ENCODE results near the gene TTBK1.
"Not testable (repeated sequence)": the region's sequence is repeated elsewhere in the genome, so short reads cannot be mapped to it uniquely, and the experiment has no call there.

The TTBK1 gene

DNA sequence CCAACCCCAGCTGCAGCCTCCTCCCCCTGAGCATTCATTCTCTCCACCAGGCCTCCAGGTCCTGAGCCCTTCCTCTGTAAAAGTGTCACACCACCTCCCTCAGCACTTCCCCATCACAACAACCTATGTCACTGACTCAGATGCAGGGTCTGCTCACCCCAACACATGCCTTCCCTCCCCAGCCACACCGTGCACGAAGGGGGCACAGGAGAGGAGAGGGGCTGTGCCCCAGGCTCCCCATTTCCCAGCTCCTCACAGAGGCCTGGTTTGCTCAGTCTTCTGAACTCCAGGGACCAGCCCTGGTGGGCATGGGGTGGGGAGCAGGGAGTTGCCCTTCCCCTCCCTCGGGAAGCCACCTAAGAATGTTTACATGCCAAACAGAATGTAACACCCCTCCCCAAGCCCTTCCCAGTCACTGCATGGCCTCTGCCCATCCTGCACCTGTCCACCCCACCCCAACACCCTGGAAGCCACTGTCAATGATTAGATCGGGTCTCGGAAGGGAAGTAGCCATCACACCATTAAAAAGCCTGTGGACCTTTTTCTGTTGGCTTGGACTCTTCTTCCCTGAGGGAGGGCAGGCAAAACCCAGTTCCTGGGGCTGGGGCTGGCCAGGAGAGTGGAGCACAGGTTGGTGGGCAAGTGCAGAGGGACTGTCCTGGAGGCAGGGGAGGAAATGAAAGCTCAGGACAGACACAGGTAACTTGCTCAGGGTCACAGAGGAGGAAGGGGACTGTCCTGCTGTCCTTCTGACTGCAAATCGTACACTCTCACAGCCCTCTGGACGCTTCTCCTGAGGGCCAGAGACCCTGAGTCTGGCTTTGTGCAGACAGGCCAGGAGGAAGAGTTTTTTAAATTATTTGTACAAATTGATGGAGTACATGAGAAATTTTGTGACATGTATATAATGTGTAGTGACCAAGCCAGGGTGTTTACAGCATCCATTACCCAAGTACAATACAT is 44.7 kb downstream of the TTBK1 start:
- no peak for DNase-seq (ENCODE audit: low spot score)

- no peak for DNase-seq (ENCODE audit: low spot score)
These were observed 47.1 kb downstream of the TTBK1 start for GRCh38 chr6:43290339-43290904.

GRCh38 chr6:43290905-43291355 is 47.6 kb downstream of the TTBK1 start:
- DNase-seq (ENCODE audit: low spot score) = no peak

DNA sequence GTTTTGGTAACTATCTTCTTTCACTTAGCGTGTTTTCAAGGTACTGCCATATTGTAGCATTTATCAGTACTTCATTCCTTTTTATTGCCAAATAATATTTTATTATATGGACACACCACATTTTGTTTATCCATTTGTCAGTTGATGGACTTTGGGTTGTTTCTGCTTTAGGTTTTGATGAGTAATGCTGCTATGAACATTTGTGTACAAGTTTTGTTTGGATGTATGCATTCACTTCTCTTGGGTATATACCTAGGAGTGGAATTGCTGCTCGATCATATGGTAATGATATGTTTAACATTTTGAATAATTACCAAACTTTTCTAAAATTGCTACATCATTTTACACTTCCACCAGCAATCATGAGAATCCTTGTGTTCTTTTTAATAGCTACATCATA is 48.4 kb downstream of the TTBK1 start:
- no peak for DNase-seq (ENCODE audit: low spot score)

GRCh38 chr6:43292341-43292740 is 49.1 kb downstream of the TTBK1 start:
- DNase-seq (ENCODE audit: low spot score) = no peak

GRCh38 chr6:43292763-43293318 is 49.6 kb downstream of the TTBK1 start:
- no peak for DNase-seq (ENCODE audit: low spot score)

DNA sequence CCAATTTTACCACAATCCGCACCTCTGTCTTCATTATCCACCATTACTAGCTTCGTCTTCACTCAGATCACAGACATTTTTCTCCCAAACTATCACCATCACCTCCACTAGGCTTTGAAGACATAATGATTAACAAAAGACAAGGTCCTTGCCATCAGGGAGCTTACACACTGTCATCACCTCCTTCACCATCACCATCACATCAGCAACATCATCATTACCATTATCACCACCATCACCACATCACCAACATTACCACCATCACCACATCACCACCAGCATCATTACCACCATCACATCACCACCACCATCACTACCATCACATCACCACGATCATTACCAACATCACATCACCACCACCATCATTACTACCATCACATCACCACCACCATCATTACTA is 50.4 kb downstream of the TTBK1 start:
- no peak for DNase-seq (ENCODE audit: low spot score)

- no peak for DNase-seq (ENCODE audit: low spot score)
These were observed 51.3 kb downstream of the TTBK1 start for GRCh38 chr6:43294536-43294935.

DNA sequence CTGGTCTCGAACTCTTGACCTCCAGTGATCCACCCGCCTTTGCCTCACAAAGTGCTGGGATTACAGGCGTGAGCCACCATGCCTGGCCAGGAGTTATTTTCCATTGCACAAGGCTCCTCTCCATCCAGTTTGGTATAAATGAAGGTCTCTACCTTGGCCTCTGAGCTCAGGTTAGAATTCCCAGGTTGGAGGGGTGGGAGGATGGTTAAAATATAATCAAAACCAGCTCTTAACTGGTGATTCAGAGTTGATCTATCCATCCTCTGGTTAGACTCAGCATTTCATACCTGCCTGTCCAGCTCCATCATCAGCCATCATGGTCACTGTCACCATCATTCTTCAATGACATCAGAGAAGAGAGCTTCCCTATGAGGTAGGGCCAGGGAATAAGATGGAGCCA is 52.2 kb downstream of the TTBK1 start:
- no peak for DNase-seq (ENCODE audit: low spot score)

GRCh38 chr6:43296780-43297497 is 53.7 kb downstream of the TTBK1 start:
- DNase-seq (ENCODE audit: low spot score) = no peak

GRCh38 chr6:43297644-43298564 is 54.6 kb downstream of the TTBK1 start, which contains the start of gene SLC22A7:
SLC22A7 (plus strand) TSS chr6:43298260; CDS start chr6:43298359, 99 bp downstream.
- no peak for DNase-seq (ENCODE audit: low spot score)

- DNase-seq (ENCODE audit: low spot score) = no peak
These were observed 55.5 kb downstream of the TTBK1 start for GRCh38 chr6:43298565-43299337.

GRCh38 chr6:43299338-43300293 is 56.3 kb downstream of the TTBK1 start:
- no peak for DNase-seq (ENCODE audit: low spot score)

- DNase-seq (ENCODE audit: low spot score) = no peak
These were observed 58.0 kb downstream of the TTBK1 start for GRCh38 chr6:43301081-43301870.

DNA sequence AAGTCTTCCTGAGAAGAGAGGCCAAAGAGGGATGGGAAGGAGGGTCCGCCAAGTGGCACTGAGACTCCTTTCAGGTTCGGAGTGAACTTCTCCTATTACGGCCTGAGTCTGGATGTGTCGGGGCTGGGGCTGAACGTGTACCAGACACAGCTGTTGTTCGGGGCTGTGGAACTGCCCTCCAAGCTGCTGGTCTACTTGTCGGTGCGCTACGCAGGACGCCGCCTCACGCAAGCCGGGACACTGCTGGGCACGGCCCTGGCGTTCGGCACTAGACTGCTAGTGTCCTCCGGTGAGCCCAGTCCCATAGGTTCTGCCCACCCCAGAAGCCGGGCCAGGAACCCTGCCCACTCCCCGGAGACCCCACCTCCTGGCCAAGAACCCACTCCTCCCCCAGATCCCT is 58.8 kb downstream of the TTBK1 start:
- no peak for DNase-seq (ENCODE audit: low spot score)

GRCh38 chr6:43303006-43303405 is 59.7 kb downstream of the TTBK1 start:
- DNase-seq (ENCODE audit: low spot score) = not testable (repeated sequence)

DNA sequence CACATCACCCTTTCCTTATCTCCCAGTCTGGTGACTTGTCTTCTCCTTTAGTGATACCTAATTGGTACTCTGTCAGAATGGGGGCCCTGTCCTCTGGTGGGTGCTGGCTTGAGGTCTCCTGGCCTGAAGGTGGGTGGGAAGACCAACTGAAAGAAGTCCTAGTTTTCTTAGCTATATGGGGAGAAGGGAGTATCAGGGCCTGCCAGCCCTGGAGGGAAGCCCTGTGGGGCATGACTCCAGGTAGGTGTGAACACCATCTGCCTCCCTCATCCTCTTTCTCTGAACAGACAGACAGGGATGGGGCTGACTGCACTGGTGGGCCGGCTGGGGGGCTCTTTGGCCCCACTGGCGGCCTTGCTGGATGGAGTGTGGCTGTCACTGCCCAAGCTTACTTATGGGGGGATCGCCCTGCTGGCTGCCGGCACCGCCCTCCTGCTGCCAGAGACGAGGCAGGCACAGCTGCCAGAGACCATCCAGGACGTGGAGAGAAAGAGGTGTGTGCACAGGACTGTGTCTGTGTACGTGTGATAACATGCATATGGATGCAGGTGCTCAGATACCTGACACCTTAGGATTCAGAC is 60.6 kb downstream of the TTBK1 start:
- DNase-seq (ENCODE audit: low spot score) = no peak

DNA sequence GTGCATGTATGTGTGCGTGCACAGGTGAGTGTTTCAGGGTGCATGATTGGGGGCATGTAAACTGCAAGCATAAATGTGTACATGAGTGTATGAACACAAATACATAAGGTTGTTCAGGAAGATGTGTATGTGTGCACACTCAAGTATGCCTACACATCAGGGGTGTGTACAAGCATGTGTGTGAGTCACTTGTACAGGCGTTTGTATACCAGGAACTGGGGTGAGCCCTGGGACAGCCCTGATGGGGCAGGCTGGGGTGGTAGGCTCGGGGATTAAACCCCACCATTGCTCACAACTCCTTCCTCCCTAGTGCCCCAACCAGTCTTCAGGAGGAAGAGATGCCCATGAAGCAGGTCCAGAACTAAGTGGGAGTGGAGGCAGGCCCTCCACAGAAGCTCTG is 61.1 kb downstream of the TTBK1 start:
- DNase-seq (ENCODE audit: low spot score) = no peak
